ENCODE data around the gene AMPD1. TPM values are rescaled to one million over a fixed set of nuclear protein-coding genes. Genes with fewer than 3 reads are reported as not detected.

AMPD1 gene
- total RNA-seq, 1 donor from 2014 or later, result not detected

DNA sequence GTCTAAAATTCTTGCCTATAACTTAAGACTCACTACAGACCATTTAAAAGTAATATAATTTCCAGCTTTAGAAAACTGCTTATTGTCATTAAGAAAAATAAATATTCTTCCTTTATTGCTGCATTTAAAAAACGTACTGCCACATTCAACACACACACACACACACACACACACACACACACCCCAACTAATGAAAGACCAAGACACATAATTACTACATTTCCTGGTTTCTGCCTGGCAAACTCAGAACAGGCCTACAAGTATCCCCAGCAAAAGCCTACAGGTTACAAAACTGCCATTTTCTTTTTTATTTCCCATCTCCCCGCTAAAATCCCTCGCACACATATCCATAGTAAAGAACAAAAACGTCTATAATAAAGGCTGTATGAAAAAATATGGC, 27.0 kb downstream of the AMPD1 start:
- H3K36me3 Mint-ChIP-seq, result no peaks in the 10 kb centered on the region
- no peak for DNase-seq (ENCODE audit: extremely low spot score, unreplicated experiment)
- H3K4me1 Mint-ChIP-seq (ENCODE audit: unreplicated experiment), result peaks cover 10% of the 10 kb centered on the region
- TF ChIP-seq, protein P1, sequence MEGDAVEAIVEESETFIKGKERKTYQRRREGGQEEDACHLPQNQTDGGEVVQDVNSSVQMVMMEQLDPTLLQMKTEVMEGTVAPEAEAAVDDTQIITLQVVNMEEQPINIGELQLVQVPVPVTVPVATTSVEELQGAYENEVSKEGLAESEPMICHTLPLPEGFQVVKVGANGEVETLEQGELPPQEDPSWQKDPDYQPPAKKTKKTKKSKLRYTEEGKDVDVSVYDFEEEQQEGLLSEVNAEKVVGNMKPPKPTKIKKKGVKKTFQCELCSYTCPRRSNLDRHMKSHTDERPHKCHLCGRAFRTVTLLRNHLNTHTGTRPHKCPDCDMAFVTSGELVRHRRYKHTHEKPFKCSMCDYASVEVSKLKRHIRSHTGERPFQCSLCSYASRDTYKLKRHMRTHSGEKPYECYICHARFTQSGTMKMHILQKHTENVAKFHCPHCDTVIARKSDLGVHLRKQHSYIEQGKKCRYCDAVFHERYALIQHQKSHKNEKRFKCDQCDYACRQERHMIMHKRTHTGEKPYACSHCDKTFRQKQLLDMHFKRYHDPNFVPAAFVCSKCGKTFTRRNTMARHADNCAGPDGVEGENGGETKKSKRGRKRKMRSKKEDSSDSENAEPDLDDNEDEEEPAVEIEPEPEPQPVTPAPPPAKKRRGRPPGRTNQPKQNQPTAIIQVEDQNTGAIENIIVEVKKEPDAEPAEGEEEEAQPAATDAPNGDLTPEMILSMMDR (conservative IDR thresholded peaks at IDR 0.05), result no peak
- H3K27me3 Mint-ChIP-seq, result peaks cover 33% of the 10 kb centered on the region
- no peaks in the 10 kb centered on the region for H3K9me3 Mint-ChIP-seq
- peak overlapping the region; percentile 98 for H3K4me3 Mint-ChIP-seq
- H3K27ac Mint-ChIP-seq, result peak overlapping the region; percentile 90

DNA sequence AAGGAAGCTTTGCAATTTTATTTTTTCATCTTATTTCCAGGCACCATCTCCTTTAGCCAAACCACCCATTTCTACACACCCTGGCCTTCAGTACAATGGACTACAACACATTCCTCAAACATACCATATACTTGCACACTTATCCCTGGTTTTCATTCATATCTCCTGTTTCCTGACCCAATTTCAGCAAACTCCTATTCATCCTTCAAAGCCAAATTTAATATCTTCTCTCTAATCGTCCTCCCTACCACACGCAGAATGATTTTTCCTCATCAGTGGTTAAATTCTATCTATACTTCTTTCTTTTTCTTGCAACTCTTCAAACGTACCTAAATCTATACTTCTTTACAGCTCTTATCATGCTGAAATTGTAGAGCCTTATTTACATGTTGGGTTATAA, 28.4 kb downstream of the AMPD1 start:
- H3K36me3 Mint-ChIP-seq, result no peaks in the 10 kb centered on the region
- H3K4me3 Mint-ChIP-seq, result no peak overlapping the region
- no peaks in the 10 kb centered on the region for H3K9me3 Mint-ChIP-seq
- DNase-seq (ENCODE audit: extremely low spot score, unreplicated experiment), result no peak
- TF ChIP-seq, protein P1 (conservative IDR thresholded peaks at IDR 0.05), result no peak
- peaks cover 10% of the 10 kb centered on the region for H3K4me1 Mint-ChIP-seq (ENCODE audit: unreplicated experiment)
- peaks cover 30% of the 10 kb centered on the region for H3K27me3 Mint-ChIP-seq
- no peak overlapping the region for H3K27ac Mint-ChIP-seq

DNA sequence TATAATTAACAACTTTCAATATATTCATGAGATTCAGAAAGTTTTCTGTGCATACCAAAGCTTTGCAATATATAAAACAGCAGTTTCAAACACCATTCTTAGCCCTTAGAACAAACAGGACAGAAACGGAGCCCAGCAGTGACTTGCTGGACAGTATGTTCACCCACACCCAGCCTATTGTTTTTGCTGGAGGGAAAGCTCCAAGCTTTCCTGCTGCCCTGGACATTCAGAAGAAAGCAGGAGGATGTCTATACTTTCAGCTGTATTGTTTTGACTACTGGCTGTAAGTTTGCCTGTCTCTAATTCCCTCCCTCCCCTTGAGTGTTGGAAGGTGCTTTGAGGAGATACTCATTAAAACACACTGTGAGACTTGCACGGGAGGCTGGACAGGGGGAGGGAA, 35.1 kb downstream of the AMPD1 start:
- no peak overlapping the region for H3K27ac Mint-ChIP-seq
- no peaks in the 10 kb centered on the region for H3K9me3 Mint-ChIP-seq
- no peaks in the 10 kb centered on the region for H3K36me3 Mint-ChIP-seq
- no peak overlapping the region for H3K4me3 Mint-ChIP-seq
- H3K4me1 Mint-ChIP-seq (ENCODE audit: unreplicated experiment), result no peaks in the 10 kb centered on the region
- no peak for DNase-seq (ENCODE audit: extremely low spot score, unreplicated experiment)
- peaks cover 23% of the 10 kb centered on the region for H3K27me3 Mint-ChIP-seq
- TF ChIP-seq, protein P1 (conservative IDR thresholded peaks at IDR 0.05), result no peak

DNA sequence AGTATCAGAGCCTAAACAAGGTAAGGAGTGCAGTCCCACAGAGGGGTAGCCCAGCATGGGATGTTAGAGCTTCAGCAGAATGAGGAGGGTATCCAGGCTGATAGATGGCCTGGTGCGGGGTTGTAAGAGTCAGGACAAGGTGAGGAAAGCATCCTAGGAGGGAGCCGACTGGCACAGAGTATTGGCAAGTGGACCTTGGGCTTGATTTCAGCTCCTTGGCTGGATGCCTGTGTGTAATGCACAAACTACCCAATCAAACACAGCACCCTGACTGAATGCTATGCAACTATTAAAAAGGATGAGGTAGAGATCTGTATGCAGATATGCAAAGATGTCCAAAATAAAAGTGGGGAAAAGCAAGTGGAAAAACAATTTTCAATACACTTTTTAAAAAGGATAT, 43.5 kb downstream of the AMPD1 start:
- H3K4me1 Mint-ChIP-seq (ENCODE audit: unreplicated experiment), result no peaks in the 10 kb centered on the region
- H3K27me3 Mint-ChIP-seq, result no peaks in the 10 kb centered on the region
- H3K4me3 Mint-ChIP-seq, result no peak overlapping the region
- H3K36me3 Mint-ChIP-seq, result no peaks in the 10 kb centered on the region
- DNase-seq (ENCODE audit: extremely low spot score, unreplicated experiment), result no peak
- no peaks in the 10 kb centered on the region for H3K9me3 Mint-ChIP-seq
- TF ChIP-seq, protein P1 (conservative IDR thresholded peaks at IDR 0.05), result no peak
- H3K27ac Mint-ChIP-seq, result no peak overlapping the region

DNA sequence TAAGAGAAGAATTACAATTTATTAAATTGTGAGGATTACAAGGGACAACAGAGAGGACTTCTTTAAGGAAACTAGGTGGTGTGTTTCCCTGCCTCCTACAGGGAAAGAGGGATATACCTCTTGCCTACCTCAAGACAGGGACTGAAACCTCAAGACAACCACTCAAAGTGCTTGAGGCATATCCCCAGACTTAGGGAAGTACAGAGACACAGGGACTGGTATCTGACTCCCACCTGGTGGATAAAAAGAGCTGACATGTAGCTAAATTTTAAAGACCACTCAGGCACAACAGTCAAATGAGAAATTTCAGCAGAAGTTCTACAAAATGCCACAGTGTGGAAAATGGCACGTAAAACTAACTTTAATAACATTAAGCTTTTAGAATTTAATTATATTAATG, 46.8 kb downstream of the AMPD1 start:
- Mint-ChIP-seq H3K9me3 (no peaks in the 10 kb centered on the region), H3K4me3 (no peak overlapping the region), H3K36me3 (no peaks in the 10 kb centered on the region), H3K27me3 (no peaks in the 10 kb centered on the region), H3K27ac (no peak overlapping the region), H3K4me1 (ENCODE audit: unreplicated experiment) (no peaks in the 10 kb centered on the region)
- DNase-seq (ENCODE audit: extremely low spot score, unreplicated experiment), result no peak
- TF ChIP-seq, protein P1 (conservative IDR thresholded peaks at IDR 0.05), result no peak

DNA sequence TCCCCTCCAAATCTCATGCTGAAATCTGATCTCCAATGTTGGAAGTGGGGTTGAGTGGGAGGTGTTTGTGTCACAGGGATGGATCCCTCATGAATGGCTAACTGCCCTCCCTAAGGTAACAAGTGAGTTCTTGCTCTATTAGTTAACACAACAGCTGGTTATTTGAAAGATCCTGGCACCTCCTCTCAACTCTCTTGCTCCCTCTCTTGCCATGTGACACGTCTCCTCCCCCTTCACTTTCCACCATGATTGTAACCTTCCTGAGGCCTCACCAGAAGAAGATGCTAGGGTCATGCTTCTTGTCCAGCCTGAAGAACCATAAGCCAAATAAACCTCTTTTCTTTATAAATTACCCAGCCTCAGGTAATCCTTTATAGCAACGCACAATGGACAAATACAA, 54.0 kb downstream of the AMPD1 start:
- Mint-ChIP-seq H3K4me1 (ENCODE audit: unreplicated experiment) (no peaks in the 10 kb centered on the region), H3K4me3 (no peak overlapping the region), H3K9me3 (no peaks in the 10 kb centered on the region), H3K27ac (no peak overlapping the region), H3K27me3 (no peaks in the 10 kb centered on the region), H3K36me3 (no peaks in the 10 kb centered on the region)
- no peak for DNase-seq (ENCODE audit: extremely low spot score, unreplicated experiment)
- TF ChIP-seq, protein P1 (conservative IDR thresholded peaks at IDR 0.05), result no peak

Measured in type B pancreatic cell (in vitro differentiated cells).